ENCODE measurements around the gene HYLS1.
"Not testable (repeated sequence)": the region's sequence is repeated elsewhere in the genome, so short reads cannot be mapped to it uniquely, and the experiment has no call there.

Gene HYLS1

GRCh38 chr11:125903711-125904659 is 16.5 kb downstream of the HYLS1 start, which contains the start of gene DDX25:
DDX25 (plus strand) TSS chr11:125904508; CDS start chr11:125904518, 10 bp downstream.
- DNase-seq, result peak in 1 of 2 donors; percentile 21

- no peak for DNase-seq
These were observed 17.2 kb downstream of the HYLS1 start for GRCh38 chr11:125904678-125905077.

- no peak for DNase-seq
These were observed 22.9 kb downstream of the HYLS1 start for GRCh38 chr11:125910226-125910849.

- DNase-seq, result not testable (repeated sequence)
These were observed 27.1 kb downstream of the HYLS1 start for GRCh38 chr11:125914601-125915000.

- DNase-seq, result no peak
These were observed 29.3 kb downstream of the HYLS1 start for GRCh38 chr11:125916683-125917347.

GRCh38 chr11:125918140-125918840 is 30.8 kb downstream of the HYLS1 start:
- DNase-seq, result no peak

GRCh38 chr11:125921042-125921441 is 33.6 kb downstream of the HYLS1 start:
- no peak for DNase-seq

GRCh38 chr11:125922156-125922555 is 34.7 kb downstream of the HYLS1 start:
- DNase-seq, result no peak

- peak; percentile 44 to 60 for DNase-seq
These were observed 35.6 kb downstream of the HYLS1 start for GRCh38 chr11:125923012-125923579.

GRCh38 chr11:125923633-125924032 is 36.2 kb downstream of the HYLS1 start:
- no peak for DNase-seq

- no peak for DNase-seq
These were observed 37.0 kb downstream of the HYLS1 start for GRCh38 chr11:125924384-125925007.

GRCh38 chr11:125925247-125925740 is 37.8 kb downstream of the HYLS1 start:
- no peak for DNase-seq

GRCh38 chr11:125925804-125926203 is 38.3 kb downstream of the HYLS1 start:
- no peak for DNase-seq

- no peak for DNase-seq
These were observed 39.2 kb downstream of the HYLS1 start for GRCh38 chr11:125926682-125927081.

GRCh38 chr11:125929445-125930075 is 42.1 kb downstream of the HYLS1 start:
- DNase-seq, result no peak

GRCh38 chr11:125930076-125930450 is 42.6 kb downstream of the HYLS1 start:
- DNase-seq, result no peak

GRCh38 chr11:125931116-125931515 is 43.6 kb downstream of the HYLS1 start:
- no peak for DNase-seq

GRCh38 chr11:125931668-125932067 is 44.2 kb downstream of the HYLS1 start:
- no peak for DNase-seq

GRCh38 chr11:125932301-125932700 is 44.8 kb downstream of the HYLS1 start:
- DNase-seq, result no peak

- no peak for DNase-seq
These were observed 45.8 kb downstream of the HYLS1 start for GRCh38 chr11:125933030-125933813.
